Measurements from ENCODE around the gene TRIM10.

The TRIM10 gene

DNA sequence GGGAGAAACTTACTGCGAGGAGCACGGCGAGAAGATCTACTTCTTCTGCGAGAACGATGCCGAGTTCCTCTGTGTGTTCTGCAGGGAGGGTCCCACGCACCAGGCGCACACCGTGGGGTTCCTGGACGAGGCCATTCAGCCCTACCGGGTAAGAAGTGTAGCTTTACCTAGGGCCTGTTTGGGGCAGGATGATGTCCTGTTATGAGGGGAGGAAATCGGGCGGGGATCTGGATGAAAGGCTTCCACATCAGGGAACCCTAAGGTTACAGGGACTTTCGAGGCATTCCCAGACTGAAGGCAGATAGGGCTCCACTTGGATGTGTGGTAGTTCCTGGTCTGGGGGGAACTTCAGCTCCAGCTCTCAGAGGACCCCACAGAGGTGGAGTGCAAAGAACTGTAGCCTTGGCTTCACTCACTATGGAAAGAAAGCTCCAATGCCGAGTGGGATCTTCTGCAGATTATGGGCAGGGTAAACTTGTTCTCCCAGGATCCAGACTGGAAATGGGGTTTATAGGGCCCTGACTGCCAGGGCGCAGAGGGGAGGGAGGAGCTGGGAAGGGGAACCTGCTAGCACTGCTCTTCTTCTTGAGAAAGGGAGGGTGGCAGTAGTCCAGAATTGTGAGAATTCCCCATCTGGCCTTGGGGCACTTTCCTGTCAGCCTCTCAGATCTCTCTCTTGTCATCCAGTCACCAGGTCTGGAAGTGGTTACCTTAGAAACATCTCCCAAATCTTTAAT is 3.1 kb upstream of the TRIM10 start:
- H3K4me3 ChIP-seq (ENCODE audit: control insufficient read depth, low read depth, low read length) = no peak overlapping the region
- DNase-seq (ENCODE audit: low read depth) = no peak
- TF ChIP-seq, protein P1, sequence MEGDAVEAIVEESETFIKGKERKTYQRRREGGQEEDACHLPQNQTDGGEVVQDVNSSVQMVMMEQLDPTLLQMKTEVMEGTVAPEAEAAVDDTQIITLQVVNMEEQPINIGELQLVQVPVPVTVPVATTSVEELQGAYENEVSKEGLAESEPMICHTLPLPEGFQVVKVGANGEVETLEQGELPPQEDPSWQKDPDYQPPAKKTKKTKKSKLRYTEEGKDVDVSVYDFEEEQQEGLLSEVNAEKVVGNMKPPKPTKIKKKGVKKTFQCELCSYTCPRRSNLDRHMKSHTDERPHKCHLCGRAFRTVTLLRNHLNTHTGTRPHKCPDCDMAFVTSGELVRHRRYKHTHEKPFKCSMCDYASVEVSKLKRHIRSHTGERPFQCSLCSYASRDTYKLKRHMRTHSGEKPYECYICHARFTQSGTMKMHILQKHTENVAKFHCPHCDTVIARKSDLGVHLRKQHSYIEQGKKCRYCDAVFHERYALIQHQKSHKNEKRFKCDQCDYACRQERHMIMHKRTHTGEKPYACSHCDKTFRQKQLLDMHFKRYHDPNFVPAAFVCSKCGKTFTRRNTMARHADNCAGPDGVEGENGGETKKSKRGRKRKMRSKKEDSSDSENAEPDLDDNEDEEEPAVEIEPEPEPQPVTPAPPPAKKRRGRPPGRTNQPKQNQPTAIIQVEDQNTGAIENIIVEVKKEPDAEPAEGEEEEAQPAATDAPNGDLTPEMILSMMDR (conservative IDR thresholded peaks at IDR 0.05; ENCODE audit: control insufficient read depth, insufficient read depth, low read depth, low read length) = no peak

DNA sequence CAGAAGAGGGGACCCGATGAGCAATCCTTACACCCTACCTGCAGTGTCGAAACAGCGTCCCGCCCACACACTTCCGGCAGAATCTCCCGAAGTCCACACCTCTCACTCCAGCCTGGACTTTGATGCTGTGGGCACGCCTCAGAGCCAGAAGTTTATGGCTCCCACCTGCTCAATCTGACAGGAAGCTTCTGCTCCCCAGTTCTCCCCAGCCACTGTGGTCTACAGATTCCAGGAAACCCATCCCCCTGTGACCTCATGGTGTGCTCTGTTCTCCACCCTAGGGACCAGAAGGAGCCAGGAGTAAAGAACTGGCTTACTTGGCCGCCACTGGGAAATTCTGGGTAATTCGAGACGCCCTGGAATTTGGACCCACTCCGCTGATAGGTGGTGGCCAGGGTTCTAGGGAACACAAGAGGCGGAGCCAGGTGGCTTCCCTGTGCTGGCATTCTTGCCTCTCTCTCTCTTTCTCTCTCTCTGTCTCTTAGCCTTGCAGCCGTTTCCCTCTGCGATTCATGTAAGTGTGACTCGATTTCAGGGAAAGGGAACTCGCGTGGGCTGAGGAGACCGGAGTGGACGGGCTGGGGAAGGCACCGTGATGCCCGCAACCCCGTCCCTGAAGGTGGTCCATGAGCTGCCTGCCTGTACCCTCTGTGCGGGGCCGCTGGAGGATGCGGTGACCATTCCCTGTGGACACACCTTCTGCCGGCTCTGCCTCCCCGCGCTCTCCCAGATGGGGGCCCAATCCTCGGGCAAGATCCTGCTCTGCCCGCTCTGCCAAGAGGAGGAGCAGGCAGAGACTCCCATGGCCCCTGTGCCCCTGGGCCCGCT is 2.3 kb upstream of the TRIM10 start, which contains the start of gene TRIM15:
Gene TRIM15, plus strand, starts transcription at position 457 of the 828 bp plus-strand sequence. Its CDS starts 139 bp downstream, at position 596.
- DNase-seq (ENCODE audit: low read depth) = no peak
- TF ChIP-seq, protein P1 (conservative IDR thresholded peaks at IDR 0.05; ENCODE audit: control insufficient read depth, insufficient read depth, low read depth, low read length) = no peak
- no peak within 1 kb of the TSS for H3K4me3 ChIP-seq (ENCODE audit: control insufficient read depth, low read depth, low read length)

DNA sequence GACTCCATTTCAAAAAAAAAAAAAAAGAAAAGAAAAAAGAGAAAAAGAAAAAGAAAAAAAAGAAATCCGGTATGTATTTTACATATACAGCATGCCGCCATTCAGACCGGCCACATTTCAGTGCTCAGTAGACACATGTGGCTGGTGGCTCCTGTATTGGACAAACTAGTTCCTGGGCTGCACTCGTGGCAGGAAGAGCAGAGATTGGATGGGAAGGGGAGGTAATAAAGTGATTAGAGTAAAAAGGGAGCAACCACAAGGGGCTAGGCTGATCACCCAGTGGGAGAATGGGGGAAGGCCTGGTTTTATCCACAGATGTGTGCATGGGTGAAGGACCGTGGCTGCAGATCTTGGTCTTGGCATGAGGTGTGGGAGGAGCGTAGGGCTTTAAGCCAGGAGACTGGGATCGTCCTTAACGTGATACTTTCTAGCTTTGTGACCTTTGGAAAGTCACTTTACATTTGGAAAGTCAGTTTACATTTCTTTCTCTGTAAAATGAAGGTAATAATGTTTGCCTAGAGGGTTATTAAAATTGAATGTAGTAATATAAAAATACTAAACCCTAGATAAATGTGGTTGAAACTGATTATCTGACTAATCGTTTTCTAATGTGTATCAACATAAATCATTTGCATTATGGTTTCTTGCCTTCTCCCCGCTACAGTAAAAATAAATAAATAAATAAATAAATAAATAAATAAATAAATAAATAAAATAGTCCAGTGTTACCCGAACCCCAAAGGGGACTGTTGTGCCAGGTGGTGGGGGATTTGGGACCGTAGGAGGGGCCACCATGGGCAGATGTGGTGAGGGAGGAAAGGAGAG is 1.5 kb upstream of the TRIM10 start:
- TF ChIP-seq, protein P1 (conservative IDR thresholded peaks at IDR 0.05; ENCODE audit: control insufficient read depth, insufficient read depth, low read depth, low read length) = no peak
- H3K4me3 ChIP-seq (ENCODE audit: control insufficient read depth, low read depth, low read length) = no peak overlapping the region
- no peak for DNase-seq (ENCODE audit: low read depth)

DNA sequence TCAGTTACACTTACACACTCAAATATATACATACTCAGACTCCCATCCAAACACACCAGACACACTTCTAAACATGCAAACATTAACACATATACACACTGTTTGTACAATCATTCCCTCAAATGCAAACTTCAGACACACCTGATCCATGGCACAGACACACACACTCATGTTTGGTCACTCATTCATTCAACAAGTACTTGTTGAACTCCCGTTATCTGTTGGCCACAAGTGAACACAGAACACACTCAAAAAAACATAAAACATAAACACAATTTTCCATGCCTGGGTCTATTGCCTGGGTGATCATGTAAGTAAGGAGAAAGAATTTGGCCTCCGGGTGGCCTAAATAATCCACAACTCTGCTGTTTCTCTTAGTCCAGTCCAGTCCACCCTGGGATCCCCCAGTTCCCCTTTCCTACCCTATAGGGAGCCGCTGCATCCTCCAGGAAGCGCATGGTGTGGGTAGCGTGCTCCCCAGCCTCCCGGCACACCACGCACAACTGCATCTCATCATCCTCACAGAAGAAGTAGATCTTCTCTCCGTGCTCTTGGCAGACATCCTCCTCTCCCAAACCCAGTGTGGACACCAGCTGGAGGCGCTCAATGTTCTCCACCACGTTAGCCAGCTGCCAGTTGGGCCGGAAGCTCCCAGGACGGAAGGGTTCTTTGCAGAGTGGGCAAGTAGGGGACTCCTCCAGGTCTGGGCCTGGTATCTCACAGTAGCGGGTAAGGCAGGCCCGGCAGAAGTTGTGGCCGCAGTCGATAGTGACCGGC is 815 bp downstream of the TRIM10 start:
- no peak overlapping the region for H3K4me3 ChIP-seq (ENCODE audit: control insufficient read depth, low read depth, low read length)
- DNase-seq (ENCODE audit: low read depth) = no peak
- TF ChIP-seq, protein P1 (conservative IDR thresholded peaks at IDR 0.05; ENCODE audit: control insufficient read depth, insufficient read depth, low read depth, low read length) = no peak

DNA sequence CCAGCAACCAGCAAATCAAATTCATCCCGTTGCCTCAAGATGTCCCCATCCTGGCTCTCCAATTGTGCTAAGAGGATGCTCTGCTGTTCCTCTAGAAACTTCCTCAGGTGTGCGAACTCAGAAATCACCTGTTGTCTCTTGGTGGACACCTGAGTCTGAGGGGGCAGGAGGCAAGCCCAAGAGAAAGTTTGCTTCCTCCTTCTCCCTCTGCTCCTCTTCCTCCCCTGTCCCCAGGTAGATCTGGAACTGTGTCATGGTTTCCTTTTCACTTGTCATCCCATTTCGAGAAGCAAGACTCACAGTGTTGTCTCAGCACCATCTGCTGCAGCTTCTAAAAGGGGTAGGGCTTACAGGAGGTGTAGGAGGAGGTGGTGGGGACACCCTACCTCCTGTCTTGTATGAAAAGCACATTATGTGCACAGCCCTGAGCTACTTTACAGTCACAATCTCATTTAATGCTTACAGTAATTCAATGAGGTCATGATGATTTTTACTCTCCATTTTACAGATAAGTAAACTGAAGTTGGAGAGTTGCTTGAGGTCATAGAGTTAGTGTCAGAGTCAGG is 2.5 kb downstream of the TRIM10 start:
- no peak for DNase-seq (ENCODE audit: low read depth)
- TF ChIP-seq, protein P1 (conservative IDR thresholded peaks at IDR 0.05; ENCODE audit: control insufficient read depth, insufficient read depth, low read depth, low read length) = no peak
- H3K4me3 ChIP-seq (ENCODE audit: control insufficient read depth, low read depth, low read length) = no peak overlapping the region

All from fibroblast of mammary gland (primary cell).